ENCODE results near the gene LIMD2. TPM values are rescaled to one million over a fixed set of nuclear protein-coding genes. Genes with fewer than 3 reads are reported as not detected.

Gene LIMD2
- total RNA-seq, 2 experiments from 2014 or later = 711 to 727 TPM

GRCh38 chr17:63685041-63685440 lies 14.9 kb downstream of the LIMD2 start:
- H3K36me3 ChIP-seq (ENCODE audit: insufficient read depth, low read length) = peaks cover 70% of the 10 kb centered on the region
- CTCF ChIA-PET = interaction anchor here (1.9 kb wide), 1 partner anchor 25 kb away, joined by 5 read pairs; no protein-coding TSS in a partner anchor

GRCh38 chr17:63682981-63683380 lies 16.9 kb downstream of the LIMD2 start:
- H3K36me3 Mint-ChIP-seq (ENCODE audit: low read depth) = peaks cover 81% of the 10 kb centered on the region
- Histone ChIP-seq H3K4me1 (ENCODE audit: insufficient read depth, low read length) (no peaks in the 10 kb centered on the region), H3K36me3 (ENCODE audit: insufficient read depth, low read length) (peaks cover 57% of the 10 kb centered on the region), H3K9me3 (ENCODE audit: control insufficient read depth in 1 of 2, insufficient read depth in 1 of 2, low read length in 2 of 2) (no peaks in the 10 kb centered on the region), H3K27me3 (ENCODE audit: control insufficient read depth in 1 of 2, insufficient read depth in 2 of 2, low read length in 2 of 2) (no peaks in the 10 kb centered on the region), H3K4me3 (ENCODE audit: low read length) (no peak overlapping the region), H3K27ac (ENCODE audit: low read depth in 1 of 2, low read length in 2 of 2) (no peak overlapping the region)
- intact Hi-C loops (cut with DNase I, micrococcal nuclease) = loop anchor here in 1 of 2 experiments (5.0 kb wide), 1 partner anchor 51 kb away; no protein-coding TSS in a partner anchor
- H3K4me1 Mint-ChIP-seq (ENCODE audit: low read depth) = no peaks in the 10 kb centered on the region
- ATAC-seq (ENCODE audit: poor library complexity) (no peak), DNase-seq (no peak)
- POLR2A ChIA-PET = interaction anchor here (1.5 to 2.7 kb wide), 3 partner anchors 11 to 28 kb away, joined by 3 to 20 read pairs (median 5); no protein-coding TSS in a partner anchor
- CTCF ChIA-PET = interaction anchor here (1.0 kb wide), 1 partner anchor 14 kb away, joined by 3 read pairs; no protein-coding TSS in a partner anchor
- H3K27ac Mint-ChIP-seq = peak overlapping the region; percentile 8
- no peak overlapping the region for H3K4me3 Mint-ChIP-seq
- H3K27me3 Mint-ChIP-seq = no peaks in the 10 kb centered on the region
- TF ChIP-seq, protein P1, sequence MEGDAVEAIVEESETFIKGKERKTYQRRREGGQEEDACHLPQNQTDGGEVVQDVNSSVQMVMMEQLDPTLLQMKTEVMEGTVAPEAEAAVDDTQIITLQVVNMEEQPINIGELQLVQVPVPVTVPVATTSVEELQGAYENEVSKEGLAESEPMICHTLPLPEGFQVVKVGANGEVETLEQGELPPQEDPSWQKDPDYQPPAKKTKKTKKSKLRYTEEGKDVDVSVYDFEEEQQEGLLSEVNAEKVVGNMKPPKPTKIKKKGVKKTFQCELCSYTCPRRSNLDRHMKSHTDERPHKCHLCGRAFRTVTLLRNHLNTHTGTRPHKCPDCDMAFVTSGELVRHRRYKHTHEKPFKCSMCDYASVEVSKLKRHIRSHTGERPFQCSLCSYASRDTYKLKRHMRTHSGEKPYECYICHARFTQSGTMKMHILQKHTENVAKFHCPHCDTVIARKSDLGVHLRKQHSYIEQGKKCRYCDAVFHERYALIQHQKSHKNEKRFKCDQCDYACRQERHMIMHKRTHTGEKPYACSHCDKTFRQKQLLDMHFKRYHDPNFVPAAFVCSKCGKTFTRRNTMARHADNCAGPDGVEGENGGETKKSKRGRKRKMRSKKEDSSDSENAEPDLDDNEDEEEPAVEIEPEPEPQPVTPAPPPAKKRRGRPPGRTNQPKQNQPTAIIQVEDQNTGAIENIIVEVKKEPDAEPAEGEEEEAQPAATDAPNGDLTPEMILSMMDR (IDR thresholded peaks at IDR 0.05) = no peak
- no peaks in the 10 kb centered on the region for H3K9me3 Mint-ChIP-seq

More at GRCh38 chr17:63685041-63685440, 14.9 kb downstream of the LIMD2 start:
- ATAC-seq (ENCODE audit: poor library complexity) = no peak
- Histone ChIP-seq H3K4me1 (ENCODE audit: insufficient read depth, low read length) (no peaks in the 10 kb centered on the region), H3K27ac (ENCODE audit: low read depth in 1 of 2, low read length in 2 of 2) (no peak overlapping the region), H3K27me3 (ENCODE audit: control insufficient read depth in 1 of 2, insufficient read depth in 2 of 2, low read length in 2 of 2) (no peaks in the 10 kb centered on the region), H3K9me3 (ENCODE audit: control insufficient read depth in 1 of 2, insufficient read depth in 1 of 2, low read length in 2 of 2) (no peaks in the 10 kb centered on the region), H3K4me3 (ENCODE audit: low read length) (no peak overlapping the region)
- Mint-ChIP-seq H3K27ac (no peak overlapping the region), H3K4me3 (no peak overlapping the region), H3K4me1 (ENCODE audit: low read depth) (no peaks in the 10 kb centered on the region), H3K27me3 (no peaks in the 10 kb centered on the region), H3K36me3 (ENCODE audit: low read depth) (peaks cover 82% of the 10 kb centered on the region), H3K9me3 (no peaks in the 10 kb centered on the region)
- DNase-seq = no peak
- intact Hi-C loops (cut with DNase I, micrococcal nuclease) = no loop called here
- POLR2A ChIA-PET = interaction anchor here (1.5 to 3.1 kb wide), 2 partner anchors 9 to 16 kb away, joined by 4 to 22 read pairs; no protein-coding TSS in a partner anchor
- TF ChIP-seq, protein P1 (IDR thresholded peaks at IDR 0.05) = no peak

- H3K4me1 ChIP-seq (ENCODE audit: insufficient read depth, low read length) = no peaks in the 10 kb centered on the region
- Mint-ChIP-seq H3K27ac (peak overlapping the region; percentile 8), H3K27me3 (no peaks in the 10 kb centered on the region), H3K9me3 (no peaks in the 10 kb centered on the region), H3K36me3 (ENCODE audit: low read depth) (peaks cover 84% of the 10 kb centered on the region), H3K4me1 (ENCODE audit: low read depth) (no peaks in the 10 kb centered on the region), H3K4me3 (no peak overlapping the region)
- POLR2A ChIA-PET = interaction anchor here (1.5 to 2.7 kb wide), 3 partner anchors 11 to 28 kb away, joined by 3 to 20 read pairs (median 5); no protein-coding TSS in a partner anchor
- no peak overlapping the region for H3K4me3 ChIP-seq (ENCODE audit: low read length)
- no peak for ATAC-seq (ENCODE audit: poor library complexity)
- H3K27me3 ChIP-seq (ENCODE audit: control insufficient read depth in 1 of 2, insufficient read depth in 2 of 2, low read length in 2 of 2) = no peaks in the 10 kb centered on the region
- H3K9me3 ChIP-seq (ENCODE audit: control insufficient read depth in 1 of 2, insufficient read depth in 1 of 2, low read length in 2 of 2) = no peaks in the 10 kb centered on the region
- no peak for DNase-seq
- peaks cover 59% of the 10 kb centered on the region for H3K36me3 ChIP-seq (ENCODE audit: insufficient read depth, low read length)
- intact Hi-C loops (cut with DNase I, micrococcal nuclease) = loop anchor here in 1 of 2 experiments (5.0 kb wide), 1 partner anchor 50 kb away; no protein-coding TSS in a partner anchor
- TF ChIP-seq, protein P1 (IDR thresholded peaks at IDR 0.05) = no peak
- CTCF ChIA-PET = interaction anchor here (1.0 kb wide), 1 partner anchor 15 kb away, joined by 3 read pairs; no protein-coding TSS in a partner anchor
- H3K27ac ChIP-seq (ENCODE audit: low read depth in 1 of 2, low read length in 2 of 2) = no peak overlapping the region
Measured at GRCh38 chr17:63682441-63682840, 17.5 kb downstream of the LIMD2 start.
